BJ (cell line): ENCODE results near the gene WNT16. TPM values are rescaled to one million over a fixed set of nuclear protein-coding genes. Genes with fewer than 3 reads are reported as not detected.

Source experiments
- CTCF ChIA-PET: fragments of 350-600 bp; formaldehyde crosslinking; extraction: SDS; loops from one replicate; lab custom pipeline; 2021; ENCODE audit warnings: antibody characterized with exemption, inconsistent platforms; lab: Yijun Ruan, JAX
- POLR2A ChIA-PET: fragments of 300-600 bp; sonication (Branson Sonifier 250); formaldehyde crosslinking; extraction: SDS; loops from one replicate; lab custom pipeline; 2021; ENCODE audit warnings: antibody characterized with exemption; lab: Charles Lee
- DNase-seq: peaks from one replicate; pipeline ENCODE4 v3.0.0-alpha.2; 2011; ENCODE audit warnings: low read depth
- H3K27me3 ChIP-seq: 2 replicates; pipeline ENCODE4 v1.6.0; 2011; ENCODE audit warnings: low read length; ENCODE audit not compliant: control insufficient read depth, insufficient read depth
- H3K36me3 ChIP-seq: 2 replicates; pipeline ENCODE4 v1.5.1; 2011; ENCODE audit warnings: low read length; ENCODE audit not compliant: control insufficient read depth, insufficient read depth
- H3K4me3 ChIP-seq: 2 replicates; pipeline ENCODE4 v1.5.1; 2011; ENCODE audit warnings: low read depth, mild to moderate bottlenecking, control low read depth, low read length
- polyA plus RNA-seq: library from polyadenylated mRNA; depleted of rRNA; stranded (reverse); fragments of >200 nt; gene quantifications from 2 replicates; pipeline ENCODE4 v1.2.3, GENCODE V29; 2011
- TF ChIP-seq, protein P1 (sequence below): IDR thresholded peaks from 2 replicates; pipeline ENCODE4 v1.5.1; 2011; ENCODE audit warnings: low read depth, mild to moderate bottlenecking, control low read depth, inconsistent platforms, low read length, moderate library complexity; ENCODE audit not compliant: insufficient read depth

Gene WNT16
- polyA plus RNA-seq, 1 experiment = 0.02 TPM

DNA sequence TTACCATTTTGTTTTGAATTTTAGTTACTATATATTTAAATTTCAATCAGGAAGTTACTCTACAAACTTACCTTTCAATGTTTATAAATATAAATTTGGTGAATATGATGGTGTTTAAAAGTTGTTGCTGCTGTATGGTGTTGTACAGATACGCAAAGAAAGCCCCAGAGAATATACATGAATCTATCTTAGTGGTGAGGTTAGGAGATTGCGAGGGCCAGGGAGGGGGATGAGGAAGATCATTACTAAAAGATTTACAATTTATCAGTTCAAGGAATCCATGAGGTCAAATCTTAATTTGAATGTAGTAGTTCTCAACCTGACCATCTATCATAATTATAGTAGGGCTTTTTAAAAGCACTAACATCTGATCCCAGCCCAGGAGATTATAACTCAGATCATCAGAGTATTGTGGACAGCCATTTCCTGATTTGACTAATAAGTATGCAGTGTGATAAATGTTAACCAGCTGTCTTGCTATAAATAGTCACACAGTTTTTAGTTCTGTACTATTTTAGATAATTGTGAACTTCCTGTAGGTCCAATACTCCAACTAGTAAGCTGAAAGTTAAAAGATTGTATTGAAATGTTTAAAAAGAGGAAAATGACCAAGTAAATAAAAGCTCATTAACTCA is 43.7 kb downstream of the WNT16 start:
- CTCF ChIA-PET = interaction anchor here (0.6 to 2.3 kb wide), 8 partner anchors 23 to 622 kb away, joined by 3 to 13 read pairs (median 3); partner anchors contain the start of gene FAM3C
- Histone ChIP-seq H3K27me3 (no peaks in the 10 kb centered on the region), H3K4me3 (no peak overlapping the region), H3K36me3 (0 out of 2 replicates have a peak, but pooled peaks cover 1% of the 10 kb centered on the region)
- TF ChIP-seq, protein P1, sequence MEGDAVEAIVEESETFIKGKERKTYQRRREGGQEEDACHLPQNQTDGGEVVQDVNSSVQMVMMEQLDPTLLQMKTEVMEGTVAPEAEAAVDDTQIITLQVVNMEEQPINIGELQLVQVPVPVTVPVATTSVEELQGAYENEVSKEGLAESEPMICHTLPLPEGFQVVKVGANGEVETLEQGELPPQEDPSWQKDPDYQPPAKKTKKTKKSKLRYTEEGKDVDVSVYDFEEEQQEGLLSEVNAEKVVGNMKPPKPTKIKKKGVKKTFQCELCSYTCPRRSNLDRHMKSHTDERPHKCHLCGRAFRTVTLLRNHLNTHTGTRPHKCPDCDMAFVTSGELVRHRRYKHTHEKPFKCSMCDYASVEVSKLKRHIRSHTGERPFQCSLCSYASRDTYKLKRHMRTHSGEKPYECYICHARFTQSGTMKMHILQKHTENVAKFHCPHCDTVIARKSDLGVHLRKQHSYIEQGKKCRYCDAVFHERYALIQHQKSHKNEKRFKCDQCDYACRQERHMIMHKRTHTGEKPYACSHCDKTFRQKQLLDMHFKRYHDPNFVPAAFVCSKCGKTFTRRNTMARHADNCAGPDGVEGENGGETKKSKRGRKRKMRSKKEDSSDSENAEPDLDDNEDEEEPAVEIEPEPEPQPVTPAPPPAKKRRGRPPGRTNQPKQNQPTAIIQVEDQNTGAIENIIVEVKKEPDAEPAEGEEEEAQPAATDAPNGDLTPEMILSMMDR = no peak
- no peak for DNase-seq
- POLR2A ChIA-PET = interaction anchor here (0.6 kb wide), 1 partner anchor 23 kb away, joined by 6 read pairs; no protein-coding TSS in a partner anchor

DNA sequence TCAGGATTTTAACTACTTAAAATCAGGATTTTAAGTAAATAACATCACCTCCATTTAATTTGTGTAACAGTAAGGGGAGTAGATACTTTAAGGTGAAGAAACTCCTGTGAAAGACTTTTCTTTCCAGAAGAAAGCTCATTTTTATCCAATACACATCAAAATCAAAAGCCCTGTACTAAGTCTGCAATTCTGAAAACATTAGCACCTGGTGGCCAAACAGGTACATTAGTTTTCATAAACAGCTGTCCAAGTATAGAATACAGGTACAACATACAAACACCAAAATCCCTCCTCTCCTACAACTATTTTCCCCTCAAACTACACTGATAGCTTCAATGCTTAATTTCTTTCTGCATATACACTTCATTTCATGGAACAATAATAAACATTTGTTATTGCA is 44.4 kb downstream of the WNT16 start:
- TF ChIP-seq, protein P1 = no peak
- no peaks in the 10 kb centered on the region for H3K27me3 ChIP-seq
- POLR2A ChIA-PET = no interaction called here
- no peak for DNase-seq
- CTCF ChIA-PET = interaction anchor here (0.6 to 2.3 kb wide), 7 partner anchors 22 to 621 kb away, joined by 3 to 13 read pairs (median 3); partner anchors contain the start of gene FAM3C
- H3K36me3 ChIP-seq = 0 out of 2 replicates have a peak, but pooled peaks cover 1% of the 10 kb centered on the region
- H3K4me3 ChIP-seq = no peak overlapping the region

DNA sequence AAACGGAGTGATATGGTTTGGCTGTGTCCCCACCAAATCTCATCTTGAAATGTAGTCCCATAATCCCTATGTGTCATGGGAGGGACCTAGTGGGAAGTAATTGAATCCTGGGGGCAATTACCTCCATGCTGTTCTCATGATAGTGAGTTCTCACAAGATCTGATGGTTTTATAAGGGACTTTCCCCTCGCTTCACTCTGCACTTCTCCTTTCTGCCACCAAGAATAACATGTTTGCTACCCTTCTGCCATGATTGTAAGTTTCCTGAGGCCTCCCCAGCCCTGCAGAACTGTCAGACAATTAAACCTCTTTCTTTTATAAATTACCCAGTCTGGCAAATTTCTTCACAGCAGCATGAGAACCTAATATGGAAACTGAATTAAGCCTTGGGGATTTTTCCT is 48.2 kb downstream of the WNT16 start:
- ChIA-PET POLR2A (no interaction called here), CTCF (interaction anchor here (1.0 kb wide), 1 partner anchor 167 kb away, joined by 3 read pairs; no protein-coding TSS in a partner anchor)
- Histone ChIP-seq H3K27me3 (no peaks in the 10 kb centered on the region), H3K4me3 (no peak overlapping the region), H3K36me3 (peaks cover 1% of the 10 kb centered on the region; the same call in 1 of the 2 replicates)
- DNase-seq = no peak
- TF ChIP-seq, protein P1 = no peak

DNA sequence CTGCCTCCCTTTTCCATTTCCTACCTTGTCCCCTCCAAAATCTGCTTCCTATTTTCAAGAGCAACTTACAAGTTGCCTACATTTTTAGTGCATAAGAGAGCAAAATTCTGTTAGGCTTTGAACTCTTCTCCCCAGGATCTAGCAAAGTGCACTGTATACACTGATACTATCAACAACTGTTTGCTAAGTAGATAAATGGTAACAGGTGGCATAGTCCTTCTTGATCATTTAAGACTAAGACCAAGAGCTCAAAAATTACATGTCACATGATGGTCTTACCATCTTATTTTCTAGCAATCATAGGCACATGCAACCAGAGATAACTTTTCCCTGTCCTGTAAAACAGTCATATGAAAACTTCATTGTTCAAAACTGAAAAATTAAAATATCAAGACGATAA is 51.1 kb downstream of the WNT16 start:
- no peak overlapping the region for H3K4me3 ChIP-seq
- TF ChIP-seq, protein P1 = no peak
- H3K36me3 ChIP-seq = peaks cover 1% of the 10 kb centered on the region; the same call in 1 of the 2 replicates
- ChIA-PET CTCF (interaction anchor here (1.2 to 2.8 kb wide), 3 partner anchors 9 to 16 kb away, joined by 8 to 14 read pairs (median 10); partner anchors contain the start of gene FAM3C), POLR2A (no interaction called here)
- DNase-seq = no peak
- no peaks in the 10 kb centered on the region for H3K27me3 ChIP-seq

DNA sequence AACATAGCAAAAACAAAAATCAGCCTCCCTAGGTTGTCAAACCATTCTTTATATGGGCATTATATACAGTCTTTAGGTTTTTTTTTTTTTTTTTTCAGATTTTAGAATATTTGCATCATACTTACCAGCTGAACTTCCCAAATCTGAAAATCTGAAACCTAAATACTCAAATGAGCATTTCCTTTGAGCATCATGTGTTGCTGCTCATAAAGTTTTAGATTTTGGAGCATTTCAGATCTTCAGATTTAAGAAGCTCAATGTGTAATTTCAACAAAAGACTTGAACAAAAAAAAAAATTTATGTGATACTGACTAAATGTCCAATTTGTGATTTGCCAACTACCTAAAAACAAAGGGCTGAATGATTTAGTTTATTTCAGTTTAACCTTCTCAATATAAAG is 53.7 kb downstream of the WNT16 start:
- Histone ChIP-seq H3K36me3 (no peaks in the 10 kb centered on the region; the same call in 1 of the 2 replicates), H3K27me3 (no peaks in the 10 kb centered on the region), H3K4me3 (no peak overlapping the region)
- CTCF ChIA-PET = interaction anchor here (3.0 kb wide), 1 partner anchor 13 kb away, joined by 14 read pairs; the partner anchor contains the start of gene FAM3C
- TF ChIP-seq, protein P1 = no peak
- POLR2A ChIA-PET = no interaction called here
- no peak for DNase-seq
